Endothelial cell of umbilical vein (primary cell): ENCODE measurements around the gene PSMB7. TPM values are rescaled to one million over a fixed set of nuclear protein-coding genes. Genes with fewer than 3 reads are reported as not detected.

Experiments used
- BruUV-seq: library from RNA; stranded (reverse); fragments of 400-500 nt; replicated peaks from 2 replicates; lab custom pipeline; 2021; lab: Mats Ljungman, UMichigan
- CTCF ChIA-PET: fragments of 300-600, 350-600 bp; sonication (Branson Sonifier 250); formaldehyde crosslinking; loops from one replicate; lab custom pipeline; 2021; ENCODE audit warnings: antibody characterized with exemption, inconsistent platforms; lab: Charles Lee
- POLR2A ChIA-PET: fragments of 300-600, 350-600 bp; sonication (Branson Sonifier 250); formaldehyde crosslinking; loops from one replicate; lab custom pipeline; 2021; ENCODE audit warnings: antibody characterized with exemption, inconsistent platforms; lab: Charles Lee
- DNase-seq: peaks from one replicate; pipeline ENCODE4 v3.0.0-alpha.2; 2011; ENCODE audit warnings: low read depth, low spot score
- FAIRE-seq: peaks from 2 replicates; lab custom pipeline; 2011; peaks lifted over from hg19 to GRCh38; lab: Jason Lieb, UNC
- H2AFZ ChIP-seq: 2 replicates; pipeline ENCODE4 v1.6.0; 2012; ENCODE audit warnings: low read depth, low read length, control low read depth, inconsistent platforms
- H3K27ac ChIP-seq: 2 replicates; pipeline ENCODE4 v1.5.1; 2011; ENCODE audit warnings: low read depth, mild to moderate bottlenecking, control low read depth, low read length, moderate library complexity; ENCODE audit not compliant: insufficient read depth
- H3K27me3 ChIP-seq, 2 experiments: 2 replicates each; pipeline versions ENCODE4 v1.6.0 to v1.6.1; 2011; ENCODE audit warnings: low read length in 2 of 2, mixed read lengths in 1 of 2; ENCODE audit not compliant: control insufficient read depth in 2 of 2, insufficient read depth in 2 of 2
- H3K36me3 ChIP-seq, 2 experiments: 2 replicates in 1 of 2; 3 replicates in 1 of 2; pipeline ENCODE4 v1.5.1; 2011; ENCODE audit warnings: low read length in 2 of 2, mild to moderate bottlenecking in 1 of 2, moderate library complexity in 1 of 2; ENCODE audit not compliant: control insufficient read depth in 2 of 2, insufficient read depth in 2 of 2; ENCODE audit errors: extremely low read depth in 1 of 2
- H3K4me1 ChIP-seq: 3 replicates; pipeline ENCODE4 v1.5.1; 2011; ENCODE audit warnings: mild to moderate bottlenecking, low read length; ENCODE audit not compliant: control insufficient read depth, insufficient read depth; ENCODE audit errors: extremely low read depth
- H3K4me2 ChIP-seq: 2 replicates; pipeline ENCODE4 v1.6.1; 2011; ENCODE audit warnings: low read length, control low read depth, mixed read lengths; ENCODE audit not compliant: insufficient read depth
- H3K4me3 ChIP-seq, 3 experiments: fragments of 200-600 bp in 1 of 3; sonication (generic), shearing (Covaris generic) in 1 of 3; replicated peaks in 1 of 3; 2 replicates each; pipeline ENCODE4 v1.5.1; 2011 to 2016; ENCODE audit warnings: control low read depth in 3 of 3, low read length in 3 of 3, mild to moderate bottlenecking in 2 of 3, inconsistent platforms in 1 of 3, low read depth in 1 of 3, moderate library complexity in 1 of 3; ENCODE audit not compliant: insufficient read depth in 1 of 3
- H3K79me2 ChIP-seq: 2 replicates; pipeline ENCODE4 v1.6.0; 2012; ENCODE audit warnings: low read length, inconsistent platforms; ENCODE audit not compliant: control insufficient read depth, insufficient read depth
- H3K9ac ChIP-seq: replicated peaks from 2 replicates; pipeline ENCODE3; 2011; ENCODE audit warnings: low read length, control low read depth; ENCODE audit not compliant: insufficient read depth; ENCODE audit errors: extremely low read depth
- H3K9me1 ChIP-seq: replicated peaks from 3 replicates; pipeline ENCODE4 v1.6.0; 2011; ENCODE audit warnings: mild to moderate bottlenecking, low read length; ENCODE audit not compliant: control insufficient read depth, insufficient read depth; ENCODE audit errors: extremely low read depth
- H3K9me3 ChIP-seq: replicated peaks from 2 replicates; pipeline ENCODE4 v1.5.1; 2012; ENCODE audit warnings: low read length, inconsistent platforms; ENCODE audit not compliant: control insufficient read depth, insufficient read depth
- H4K20me1 ChIP-seq: replicated peaks from 2 replicates; pipeline ENCODE3; 2011; ENCODE audit warnings: mild to moderate bottlenecking, low read length; ENCODE audit not compliant: control insufficient read depth, insufficient read depth; ENCODE audit errors: extremely low read depth
- CTCF ChIP-seq, 2 donors: IDR thresholded peaks; 1 replicate in 1 of 2; 2 replicates in 1 of 2; pipeline ENCODE4 v1.5.1; 2011; ENCODE audit warnings: low read length in 2 of 2, mild to moderate bottlenecking in 2 of 2, moderate library complexity in 2 of 2, control low read depth in 1 of 2, inconsistent platforms in 1 of 2, low read depth in 1 of 2; ENCODE audit not compliant: insufficient read depth in 1 of 2; ENCODE audit errors: extremely low read depth in 1 of 2
- EZH2 ChIP-seq: IDR thresholded peaks from 2 replicates; pipeline ENCODE4 v1.6.1; 2012; ENCODE audit warnings: borderline replicate concordance, low read depth, mild to moderate bottlenecking, moderate library complexity, low read length, inconsistent platforms; ENCODE audit not compliant: severe bottlenecking
- FOS ChIP-seq: IDR thresholded peaks from 2 replicates; pipeline ENCODE4 v1.6.1; 2011; ENCODE audit warnings: mild to moderate bottlenecking, low read length, moderate library complexity, borderline replicate concordance; ENCODE audit not compliant: insufficient read depth
- GATA2 ChIP-seq: IDR thresholded peaks from 2 replicates; pipeline ENCODE4 v1.7.0; 2011; ENCODE audit warnings: low read depth, mild to moderate bottlenecking, moderate library complexity, mixed read lengths, low read length; ENCODE audit not compliant: insufficient read length, insufficient read depth
- JUN ChIP-seq: IDR thresholded peaks from 2 replicates; pipeline ENCODE4 v1.6.1; 2011; ENCODE audit warnings: borderline replicate concordance, low read depth; ENCODE audit not compliant: insufficient read length, insufficient read depth
- MAX ChIP-seq: IDR thresholded peaks from 2 replicates; pipeline ENCODE4 v1.6.1; 2011; ENCODE audit not compliant: insufficient read depth, insufficient read length
- MYC ChIP-seq: IDR thresholded peaks from one replicate; pipeline ENCODE4 v1.6.1; 2011; ENCODE audit warnings: mild to moderate bottlenecking, low read depth, low read length
- POLR2A ChIP-seq: IDR thresholded peaks from 2 replicates; pipeline ENCODE4 v1.6.1; 2012; ENCODE audit warnings: low read depth, mild to moderate bottlenecking, control low read depth, low read length
- POLR2AphosphoS5 ChIP-seq: IDR thresholded peaks from 2 replicates; pipeline ENCODE4 v1.6.1; 2012; ENCODE audit warnings: low read depth, mild to moderate bottlenecking, control low read depth, low read length, moderate library complexity; ENCODE audit not compliant: insufficient read depth
- dilution Hi-C: fragments of 300-500 bp; cut with MboI; formaldehyde crosslinking; loops from one replicate; pipeline ENCODE4 v1.15.0; 2019; ENCODE audit warnings: low sequenced_read_pairs; ENCODE audit not compliant: extremely low pct_ligation_motif_present
- intact Hi-C: fragments of 100-400 bp; cut with micrococcal nuclease; formaldehyde crosslinking; loops from one replicate; pipeline ENCODE4 v1.10.0; 2022
- polyA plus RNA-seq, 4 experiments: library from polyadenylated mRNA; depleted of rRNA in 3 of 4; stranded (reverse) in 3 of 4; unstranded in 1 of 4; fragments of >200 nt; gene quantifications; 2 replicates each; pipeline versions ENCODE4 v1.2.1 to v1.2.3, GENCODE V29; 2011 to 2012; ENCODE audit warnings: missing spikeins in 1 of 4
- total RNA-seq: library from RNA; stranded (reverse); gene quantifications from 2 replicates; pipeline ENCODE4 v1.2.3, GENCODE V29; 2021

PSMB7 gene
- total and polyA plus RNA-seq, 2 donors (not counting 3 experiments of a cell fraction or from before 2014, with no cell fraction given) = 227 to 366 TPM

- no peaks in the 10 kb centered on the region for H4K20me1 ChIP-seq
- ChIA-PET CTCF (no interaction called here), POLR2A (no interaction called here)
- H3K27ac ChIP-seq = no peak overlapping the region
- no peak overlapping the region for H3K9ac ChIP-seq
- intact Hi-C loops (no loop called here), dilution Hi-C loops (no loop called here)
- no peaks in the 10 kb centered on the region for H3K4me1 ChIP-seq
- H2AFZ ChIP-seq = no peak overlapping the region
- no peak for TF ChIP-seq EZH2
- no peak for TF ChIP-seq FOS
- TF ChIP-seq GATA2 = no peak
- no peak for TF ChIP-seq CTCF (IDR thresholded peaks at IDR 0.05; ENCODE audit: extremely low read depth in 1 of 2, insufficient read depth in 1 of 2, low read depth in 1 of 2, low read length in 2 of 2)
- TF ChIP-seq MYC = no peak
- no peak for TF ChIP-seq JUN
- TF ChIP-seq POLR2AphosphoS5 = no peak
- no peak for TF ChIP-seq POLR2A
- no peak for TF ChIP-seq MAX
- BruUV-seq = no TSS peak
- H3K4me2 ChIP-seq = no peak overlapping the region
- DNase-seq (no peak), FAIRE-seq (no peak)
- H3K9me1 ChIP-seq = no peaks in the 10 kb centered on the region
- H3K36me3 ChIP-seq = no peaks in the 10 kb centered on the region
- H3K79me2 ChIP-seq = no peaks in the 10 kb centered on the region
- H3K27me3 ChIP-seq = peaks cover 3 to 14% of the 10 kb centered on the region in 2 experiments
- no peaks in the 10 kb centered on the region for H3K9me3 ChIP-seq
- H3K4me3 ChIP-seq = no peak overlapping the region
Measured at GRCh38 chr9:124428751-124429529, 13.7 kb upstream of the PSMB7 start.
